ENCODE measurements around the gene RPS6KC1. TPM values are rescaled to one million over a fixed set of nuclear protein-coding genes. Genes with fewer than 3 reads are reported as not detected.

RPS6KC1 gene
- total RNA-seq, 1 donor from 2014 or later, result 25.6 TPM

DNA sequence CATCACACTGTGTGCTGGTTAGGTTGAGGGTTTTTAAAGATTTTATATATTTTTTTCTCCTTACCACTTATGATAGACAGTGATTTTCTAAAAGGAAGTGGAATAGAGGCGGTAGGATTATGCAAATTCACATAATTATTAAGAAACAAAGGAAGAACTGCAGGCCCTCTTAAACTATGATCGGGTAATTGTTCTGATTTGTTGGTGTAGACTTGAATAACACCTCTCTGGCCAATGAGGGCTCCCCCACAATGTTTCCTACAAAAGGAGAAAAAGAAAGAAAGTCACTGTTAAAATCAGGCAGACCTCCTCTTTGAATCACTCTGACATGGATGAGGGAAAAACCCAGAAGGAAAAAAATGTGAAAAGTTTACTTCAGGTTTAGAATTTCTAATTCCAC lies 241.6 kb downstream of the RPS6KC1 start:
- DNase-seq (ENCODE audit: low read depth) (no peak), FAIRE-seq (no peak)
- Histone ChIP-seq H4K20me1 (ENCODE audit: insufficient read depth, low read length) (no peaks in the 10 kb centered on the region), H3K79me2 (ENCODE audit: insufficient read depth, low read length) (no peaks in the 10 kb centered on the region), H3K4me2 (ENCODE audit: low read length) (no peak overlapping the region), H3K9ac (ENCODE audit: low read length) (no peak overlapping the region), H3K9me3 (ENCODE audit: insufficient read depth, low read depth, low read length) (peaks cover 6% of the 10 kb centered on the region), H3K27me3 (ENCODE audit: insufficient read depth, low read length) (no peaks in the 10 kb centered on the region), H3K36me3 (ENCODE audit: insufficient read depth, low read length) (no peaks in the 10 kb centered on the region), H3K4me3 (ENCODE audit: insufficient read depth, low read depth, low read length) (no peak overlapping the region), H3K27ac (ENCODE audit: low read depth, low read length) (no peak overlapping the region), H2AFZ (ENCODE audit: low read depth, low read length) (no peak overlapping the region), H3K4me1 (ENCODE audit: insufficient read depth, low read length) (no peaks in the 10 kb centered on the region)
- Mint-ChIP-seq H3K9me3 (ENCODE audit: unreplicated experiment) (peaks cover 22% of the 10 kb centered on the region), H3K27me3 (ENCODE audit: low read depth, unreplicated experiment) (no peaks in the 10 kb centered on the region), H3K27ac (ENCODE audit: unreplicated experiment) (no peak overlapping the region), H3K4me3 (ENCODE audit: unreplicated experiment) (no peak overlapping the region), H3K36me3 (ENCODE audit: low read depth, unreplicated experiment) (peaks cover 7% of the 10 kb centered on the region), H3K4me1 (ENCODE audit: low read depth, unreplicated experiment) (peaks cover 2% of the 10 kb centered on the region)
- TF ChIP-seq, protein P1, sequence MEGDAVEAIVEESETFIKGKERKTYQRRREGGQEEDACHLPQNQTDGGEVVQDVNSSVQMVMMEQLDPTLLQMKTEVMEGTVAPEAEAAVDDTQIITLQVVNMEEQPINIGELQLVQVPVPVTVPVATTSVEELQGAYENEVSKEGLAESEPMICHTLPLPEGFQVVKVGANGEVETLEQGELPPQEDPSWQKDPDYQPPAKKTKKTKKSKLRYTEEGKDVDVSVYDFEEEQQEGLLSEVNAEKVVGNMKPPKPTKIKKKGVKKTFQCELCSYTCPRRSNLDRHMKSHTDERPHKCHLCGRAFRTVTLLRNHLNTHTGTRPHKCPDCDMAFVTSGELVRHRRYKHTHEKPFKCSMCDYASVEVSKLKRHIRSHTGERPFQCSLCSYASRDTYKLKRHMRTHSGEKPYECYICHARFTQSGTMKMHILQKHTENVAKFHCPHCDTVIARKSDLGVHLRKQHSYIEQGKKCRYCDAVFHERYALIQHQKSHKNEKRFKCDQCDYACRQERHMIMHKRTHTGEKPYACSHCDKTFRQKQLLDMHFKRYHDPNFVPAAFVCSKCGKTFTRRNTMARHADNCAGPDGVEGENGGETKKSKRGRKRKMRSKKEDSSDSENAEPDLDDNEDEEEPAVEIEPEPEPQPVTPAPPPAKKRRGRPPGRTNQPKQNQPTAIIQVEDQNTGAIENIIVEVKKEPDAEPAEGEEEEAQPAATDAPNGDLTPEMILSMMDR (IDR thresholded peaks at IDR 0.05; ENCODE audit: insufficient read depth, low read depth, low read length), result no peak
- no peak for TF ChIP-seq EZH2 (IDR thresholded peaks at IDR 0.05; ENCODE audit: insufficient read depth, low read length)

GRCh38 chr1:213295860-213296259 lies 244.8 kb downstream of the RPS6KC1 start:
- no peaks in the 10 kb centered on the region for H4K20me1 ChIP-seq (ENCODE audit: insufficient read depth, low read length)
- no peak overlapping the region for H3K27ac ChIP-seq (ENCODE audit: low read depth, low read length)
- H3K9ac ChIP-seq (ENCODE audit: low read length), result no peak overlapping the region
- H3K36me3 ChIP-seq (ENCODE audit: insufficient read depth, low read length), result no peaks in the 10 kb centered on the region
- no peaks in the 10 kb centered on the region for H3K4me1 ChIP-seq (ENCODE audit: insufficient read depth, low read length)
- Mint-ChIP-seq H3K4me1 (ENCODE audit: low read depth, unreplicated experiment) (peaks cover 5% of the 10 kb centered on the region), H3K36me3 (ENCODE audit: low read depth, unreplicated experiment) (no peaks in the 10 kb centered on the region), H3K9me3 (ENCODE audit: unreplicated experiment) (peaks cover 28% of the 10 kb centered on the region), H3K27me3 (ENCODE audit: low read depth, unreplicated experiment) (no peaks in the 10 kb centered on the region), H3K27ac (ENCODE audit: unreplicated experiment) (no peak overlapping the region), H3K4me3 (ENCODE audit: unreplicated experiment) (no peak overlapping the region)
- no peaks in the 10 kb centered on the region for H3K27me3 ChIP-seq (ENCODE audit: insufficient read depth, low read length)
- no peaks in the 10 kb centered on the region for H3K79me2 ChIP-seq (ENCODE audit: insufficient read depth, low read length)
- peaks cover 6% of the 10 kb centered on the region for H3K9me3 ChIP-seq (ENCODE audit: insufficient read depth, low read depth, low read length)
- no peak for DNase-seq (ENCODE audit: low read depth)
- TF ChIP-seq, protein P1 (IDR thresholded peaks at IDR 0.05; ENCODE audit: insufficient read depth, low read depth, low read length), result no peak
- TF ChIP-seq EZH2 (IDR thresholded peaks at IDR 0.05; ENCODE audit: insufficient read depth, low read length), result no peak
- H3K4me3 ChIP-seq (ENCODE audit: insufficient read depth, low read depth, low read length), result no peak overlapping the region
- H2AFZ ChIP-seq (ENCODE audit: low read depth, low read length), result no peak overlapping the region
- FAIRE-seq, result no peak
- no peak overlapping the region for H3K4me2 ChIP-seq (ENCODE audit: low read length)

DNA sequence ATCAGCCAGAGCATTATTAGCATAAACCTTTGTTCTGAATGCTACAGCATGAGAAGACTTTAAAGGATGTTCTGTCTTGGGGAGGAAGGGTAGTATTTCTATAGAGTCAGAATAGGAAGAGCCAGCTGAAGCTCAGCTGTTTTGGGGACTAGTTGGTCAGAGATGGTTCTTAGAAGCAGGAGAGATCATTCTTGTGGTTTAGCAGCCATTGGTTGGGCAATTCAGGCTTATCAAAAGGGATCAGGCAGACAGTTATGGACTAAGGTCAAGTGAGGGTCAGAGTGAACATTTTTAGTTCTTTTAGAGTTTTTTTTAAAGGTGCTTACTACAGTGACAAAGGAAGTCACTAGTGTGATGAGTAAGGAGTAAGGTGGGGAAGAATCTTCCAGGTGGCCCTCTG lies 245.5 kb downstream of the RPS6KC1 start:
- H3K27me3 Mint-ChIP-seq (ENCODE audit: low read depth, unreplicated experiment), result no peaks in the 10 kb centered on the region
- FAIRE-seq, result no peak
- TF ChIP-seq EZH2 (IDR thresholded peaks at IDR 0.05; ENCODE audit: insufficient read depth, low read length), result no peak
- TF ChIP-seq, protein P1 (IDR thresholded peaks at IDR 0.05; ENCODE audit: insufficient read depth, low read depth, low read length), result no peak

More for the DNA sequence above, 245.5 kb downstream of the RPS6KC1 start:
- H3K9ac ChIP-seq (ENCODE audit: low read length), result no peak overlapping the region
- H2AFZ ChIP-seq (ENCODE audit: low read depth, low read length), result no peak overlapping the region
- Mint-ChIP-seq H3K27ac (ENCODE audit: unreplicated experiment) (no peak overlapping the region), H3K4me3 (ENCODE audit: unreplicated experiment) (no peak overlapping the region), H3K9me3 (ENCODE audit: unreplicated experiment) (peaks cover 25% of the 10 kb centered on the region), H3K4me1 (ENCODE audit: low read depth, unreplicated experiment) (peaks cover 5% of the 10 kb centered on the region), H3K36me3 (ENCODE audit: low read depth, unreplicated experiment) (no peaks in the 10 kb centered on the region)
- DNase-seq (ENCODE audit: low read depth), result peak; percentile 10
- no peak overlapping the region for H3K27ac ChIP-seq (ENCODE audit: low read depth, low read length)
- no peaks in the 10 kb centered on the region for H3K4me1 ChIP-seq (ENCODE audit: insufficient read depth, low read length)
- H3K4me3 ChIP-seq (ENCODE audit: insufficient read depth, low read depth, low read length), result no peak overlapping the region
- no peaks in the 10 kb centered on the region for H3K79me2 ChIP-seq (ENCODE audit: insufficient read depth, low read length)
- no peak overlapping the region for H3K4me2 ChIP-seq (ENCODE audit: low read length)
- H3K27me3 ChIP-seq (ENCODE audit: insufficient read depth, low read length), result no peaks in the 10 kb centered on the region
- H3K36me3 ChIP-seq (ENCODE audit: insufficient read depth, low read length), result no peaks in the 10 kb centered on the region
- H4K20me1 ChIP-seq (ENCODE audit: insufficient read depth, low read length), result no peaks in the 10 kb centered on the region
- peaks cover 6% of the 10 kb centered on the region for H3K9me3 ChIP-seq (ENCODE audit: insufficient read depth, low read depth, low read length)

Measured in astrocyte (in vitro differentiated cells and primary cell).